Activated CD8-positive, alpha-beta T cell treated with anti-CD3 and anti-CD28 coated beads, Interleukin-2, amount 10 ng/mL, durations not matched to agents 7 days and 5 days (primary cell): ENCODE data around the gene IFI30. TPM values are rescaled to one million over a fixed set of nuclear protein-coding genes. Genes with fewer than 3 reads are reported as not detected.
"Not testable (repeated sequence)": the region's sequence is repeated elsewhere in the genome, so short reads cannot be mapped to it uniquely, and the experiment has no call there.

Experiments used
- ATAC-seq: fragments of 150-1000 bp; cut with Tn5 transposase; one replicate; pipeline ENCODE4 v1.10.0; 2021; ENCODE audit warnings: moderate library complexity
- CTCF ChIA-PET: fragments of 350-600 bp; sonication (Branson Sonifier 250); formaldehyde crosslinking; loops from one replicate; lab custom pipeline; 2021; ENCODE audit warnings: antibody characterized with exemption; lab: Charles Lee
- POLR2A ChIA-PET: fragments of 350-600 bp; sonication (Branson Sonifier 250); formaldehyde crosslinking; loops from one replicate; lab custom pipeline; 2021; ENCODE audit warnings: antibody characterized with exemption; lab: Charles Lee
- DNase-seq: peaks from one replicate; pipeline ENCODE4 v3.0.0-alpha.2; 2020
- H3K27ac Mint-ChIP-seq: one replicate; pipeline ENCODE4 v1.8.0; 2021; ENCODE audit warnings: mild to moderate bottlenecking, mixed read lengths
- H3K27me3 Mint-ChIP-seq: one replicate; pipeline ENCODE4 v1.8.0; 2021; ENCODE audit warnings: low read depth, mixed read lengths
- H3K36me3 Mint-ChIP-seq: one replicate; pipeline ENCODE4 v1.8.0; 2021; ENCODE audit warnings: low read depth, mixed read lengths
- H3K4me1 Mint-ChIP-seq: one replicate; pipeline ENCODE4 v1.8.0; 2021; ENCODE audit warnings: low read depth, mixed read lengths
- H3K4me3 Mint-ChIP-seq: one replicate; pipeline ENCODE4 v1.8.0; 2021; ENCODE audit warnings: mild to moderate bottlenecking, mixed read lengths
- H3K9me3 Mint-ChIP-seq: one replicate; pipeline ENCODE4 v1.8.0; 2022; ENCODE audit warnings: mixed read lengths; ENCODE audit not compliant: insufficient read depth
- total RNA-seq, 2 experiments: library from RNA; stranded (reverse); gene quantifications; one replicate each; pipeline ENCODE4 v1.2.3, GENCODE V29; 2021

The IFI30 gene
- total RNA-seq, 2 experiments from 2014 or later = 67.4 to 72.3 TPM

GRCh38 chr19:18152817-18153555 is 20.6 kb upstream of the IFI30 start, which contains the start of gene PIK3R2:
Gene PIK3R2, plus strand, starts transcription at chr19:18153163. Its CDS starts 2,717 bp downstream, at chr19:18155880.
- ChIA-PET CTCF (interaction anchor here (0.7 to 3.0 kb wide), 18 partner anchors 8 to 94 kb away, joined by 3 to 15 read pairs (median 5); partner anchors contain the start of genes MAST3, MPV17L2 and RAB3A), POLR2A (interaction anchor here (1.1 to 2.2 kb wide), 8 partner anchors 8 to 145 kb away, joined by 3 to 14 read pairs (median 8); partner anchors contain the start of genes ARRDC2, IL12RB1, JUND and MPV17L2)
- peak within 1 kb of the TSS; percentile 79 for H3K4me3 Mint-ChIP-seq
- no peaks in the 10 kb centered on the region for H3K27me3 Mint-ChIP-seq
- ATAC-seq (peak; percentile 94), DNase-seq (peak; percentile 100)
- no peaks in the 10 kb centered on the region for H3K9me3 Mint-ChIP-seq
- peaks cover 30% of the 10 kb centered on the region for H3K4me1 Mint-ChIP-seq
- peak within 1 kb of the TSS; percentile 98 for H3K27ac Mint-ChIP-seq
- peaks cover 17% of the 10 kb centered on the region for H3K36me3 Mint-ChIP-seq

GRCh38 chr19:18153556-18154134 is 20.0 kb upstream of the IFI30 start:
- Mint-ChIP-seq H3K27ac (peak overlapping the region; percentile 78), H3K27me3 (no peaks in the 10 kb centered on the region), H3K9me3 (no peaks in the 10 kb centered on the region), H3K4me1 (peaks cover 25% of the 10 kb centered on the region), H3K4me3 (peak overlapping the region; percentile 79), H3K36me3 (peaks cover 13% of the 10 kb centered on the region)
- ATAC-seq = no peak
- CTCF ChIA-PET = interaction anchor here (1.6 kb wide), 1 partner anchor 35 kb away, joined by 4 read pairs; no protein-coding TSS in a partner anchor
- DNase-seq = no peak
- POLR2A ChIA-PET = no interaction called here

DNA sequence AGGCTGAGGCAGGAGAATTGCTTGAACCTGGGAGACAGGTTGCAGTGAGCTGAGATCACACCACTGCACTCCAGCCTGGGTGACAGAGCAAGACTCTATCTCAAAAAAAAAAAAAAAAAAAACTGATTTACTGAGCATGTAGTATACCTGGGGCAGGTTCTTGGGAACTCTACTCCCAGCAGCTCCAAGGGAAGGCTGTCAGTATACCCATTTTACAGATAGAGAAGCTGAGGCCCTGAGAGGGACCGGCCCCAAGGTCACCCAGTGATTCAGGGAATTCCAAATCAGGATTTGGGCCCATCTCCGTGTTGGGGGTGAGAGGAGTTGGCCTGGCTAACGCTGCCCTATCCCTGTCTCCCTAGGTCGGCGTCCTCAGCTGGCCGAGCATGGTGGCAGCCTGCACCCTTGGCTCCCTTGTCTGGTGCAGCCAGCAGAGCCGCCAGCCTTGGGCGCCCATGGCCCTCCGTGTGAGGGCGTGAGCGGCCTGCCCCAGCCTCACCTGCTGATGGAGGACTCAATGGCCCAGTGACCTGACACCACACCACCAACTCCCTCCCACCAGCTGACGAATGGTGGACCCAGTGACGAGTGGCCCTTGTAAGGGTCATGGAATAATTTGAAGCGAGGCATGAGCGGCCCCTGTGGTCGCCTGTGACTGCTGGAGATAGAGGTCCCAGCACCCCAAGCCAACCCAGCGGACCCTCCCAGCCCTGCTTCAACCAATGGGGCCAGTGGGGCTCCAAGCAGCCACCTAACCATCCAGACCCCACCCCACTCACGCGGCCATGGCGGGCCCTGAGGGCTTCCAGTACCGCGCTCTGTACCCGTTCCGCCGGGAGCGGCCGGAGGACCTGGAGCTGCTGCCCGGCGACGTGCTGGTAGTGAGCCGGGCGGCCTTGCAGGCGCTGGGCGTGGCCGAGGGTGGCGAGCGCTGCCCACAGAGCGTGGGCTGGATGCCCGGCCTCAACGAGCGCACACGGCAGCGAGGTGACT is 18.2 kb upstream of the IFI30 start:
- Mint-ChIP-seq H3K36me3 (peaks cover 7% of the 10 kb centered on the region), H3K4me3 (no peak overlapping the region), H3K9me3 (no peaks in the 10 kb centered on the region), H3K27me3 (no peaks in the 10 kb centered on the region), H3K27ac (no peak overlapping the region), H3K4me1 (peaks cover 24% of the 10 kb centered on the region)
- POLR2A ChIA-PET = no interaction called here
- no peak for DNase-seq
- no peak for ATAC-seq
- CTCF ChIA-PET = interaction anchor here (0.9 to 1.6 kb wide), 2 partner anchors 13 to 36 kb away, joined by 3 to 4 read pairs; no protein-coding TSS in a partner anchor

- H3K27me3 Mint-ChIP-seq = no peaks in the 10 kb centered on the region
- CTCF ChIA-PET = interaction anchor here (0.9 kb wide), 1 partner anchor 12 kb away, joined by 3 read pairs; no protein-coding TSS in a partner anchor
- DNase-seq (no peak), ATAC-seq (no peak)
- H3K9me3 Mint-ChIP-seq = no peaks in the 10 kb centered on the region
- POLR2A ChIA-PET = interaction anchor here (0.6 to 0.7 kb wide), 2 partner anchors 39 to 68 kb away, joined by 3 read pairs; no protein-coding TSS in a partner anchor
- H3K4me1 Mint-ChIP-seq = peaks cover 27% of the 10 kb centered on the region
- H3K36me3 Mint-ChIP-seq = peaks cover 4% of the 10 kb centered on the region
- H3K4me3 Mint-ChIP-seq = no peak overlapping the region
- no peak overlapping the region for H3K27ac Mint-ChIP-seq
These were observed 17.3 kb upstream of the IFI30 start for GRCh38 chr19:18156268-18156667.

- no peaks in the 10 kb centered on the region for H3K9me3 Mint-ChIP-seq
- no peak overlapping the region for H3K4me3 Mint-ChIP-seq
- peaks cover 4% of the 10 kb centered on the region for H3K36me3 Mint-ChIP-seq
- peaks cover 23% of the 10 kb centered on the region for H3K4me1 Mint-ChIP-seq
- no peak for DNase-seq
- ChIA-PET POLR2A (no interaction called here), CTCF (interaction anchor here (0.9 to 1.6 kb wide), 2 partner anchors 11 kb away, joined by 3 to 6 read pairs; no protein-coding TSS in a partner anchor)
- H3K27me3 Mint-ChIP-seq = no peaks in the 10 kb centered on the region
- H3K27ac Mint-ChIP-seq = no peak overlapping the region
- ATAC-seq = no peak
These were observed 16.7 kb upstream of the IFI30 start for GRCh38 chr19:18156841-18157464.

DNA sequence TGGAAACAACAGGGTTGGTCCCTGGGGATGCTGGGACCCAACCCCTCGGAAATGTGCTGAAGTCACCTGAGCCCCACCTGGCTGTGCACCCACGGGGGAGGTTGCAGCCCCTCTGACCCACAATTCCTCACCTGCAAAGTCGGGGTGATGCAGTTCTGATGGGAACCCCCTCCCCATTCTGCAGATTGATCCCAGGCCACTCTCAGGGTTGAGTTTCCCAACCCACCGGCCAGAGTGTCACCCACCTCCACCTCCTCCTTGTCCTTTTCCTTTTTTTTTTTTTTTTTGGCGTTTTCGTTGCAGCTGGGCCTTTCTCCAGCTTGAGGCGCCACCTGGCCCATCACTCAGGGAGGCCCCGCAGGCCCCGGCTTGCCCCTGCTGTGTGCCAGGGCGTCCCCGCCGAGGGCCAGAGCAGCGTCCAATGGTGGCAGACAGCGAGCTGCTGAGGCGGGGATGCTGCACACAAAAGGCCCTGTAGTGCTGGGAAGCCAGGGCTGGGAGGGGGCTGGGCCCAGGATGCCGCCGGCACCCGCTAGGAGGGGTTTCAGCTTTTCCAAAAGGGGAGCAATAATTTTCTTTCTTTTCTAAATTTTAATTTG is 16.0 kb upstream of the IFI30 start:
- no peak overlapping the region for H3K4me3 Mint-ChIP-seq
- H3K27me3 Mint-ChIP-seq = no peaks in the 10 kb centered on the region
- DNase-seq (no peak), ATAC-seq (no peak)
- H3K9me3 Mint-ChIP-seq = no peaks in the 10 kb centered on the region
- H3K27ac Mint-ChIP-seq = no peak overlapping the region
- POLR2A ChIA-PET = no interaction called here
- peaks cover 2% of the 10 kb centered on the region for H3K36me3 Mint-ChIP-seq
- H3K4me1 Mint-ChIP-seq = peaks cover 20% of the 10 kb centered on the region
- CTCF ChIA-PET = interaction anchor here (1.6 kb wide), 1 partner anchor 10 kb away, joined by 6 read pairs; no protein-coding TSS in a partner anchor

GRCh38 chr19:18158467-18158866 is 15.1 kb upstream of the IFI30 start:
- POLR2A ChIA-PET = no interaction called here
- peaks cover 20% of the 10 kb centered on the region for H3K4me1 Mint-ChIP-seq
- H3K4me3 Mint-ChIP-seq = no peak overlapping the region
- ATAC-seq = no peak
- H3K27ac Mint-ChIP-seq = no peak overlapping the region
- no peaks in the 10 kb centered on the region for H3K27me3 Mint-ChIP-seq
- H3K9me3 Mint-ChIP-seq = no peaks in the 10 kb centered on the region
- H3K36me3 Mint-ChIP-seq = peaks cover 2% of the 10 kb centered on the region
- CTCF ChIA-PET = interaction anchor here (0.7 to 1.6 kb wide), 2 partner anchors 9 to 114 kb away, joined by 3 to 6 read pairs; no protein-coding TSS in a partner anchor
- no peak for DNase-seq

DNA sequence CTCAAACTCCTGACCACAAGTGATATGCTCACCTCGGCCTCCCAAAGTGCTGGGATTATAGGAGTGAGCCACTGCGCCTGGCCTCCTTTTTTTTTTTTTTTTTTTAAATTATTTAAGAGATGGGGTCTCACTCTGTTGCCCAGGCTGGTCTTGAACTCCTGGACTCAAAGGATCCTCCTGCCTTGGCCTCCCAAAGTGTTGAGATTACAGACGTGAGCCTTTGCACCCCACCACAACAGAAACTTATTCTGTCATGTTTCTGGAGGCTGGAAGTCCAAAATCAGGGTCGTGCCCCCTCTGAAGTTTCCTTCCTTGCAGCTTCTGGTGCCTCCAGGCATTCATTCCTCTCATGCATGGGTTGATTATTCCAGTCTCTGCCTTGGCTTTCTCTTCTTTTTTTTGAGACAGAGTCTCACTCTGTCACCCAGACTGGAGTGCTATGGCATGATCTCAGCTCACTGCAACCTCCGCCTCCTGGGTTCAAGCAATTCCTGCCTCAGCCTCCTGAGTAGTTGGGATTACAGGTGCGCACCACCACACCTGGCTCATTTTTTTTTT is 14.5 kb upstream of the IFI30 start:
- H3K9me3 Mint-ChIP-seq, H3K27ac Mint-ChIP-seq, DNase-seq, ATAC-seq, H3K4me3 Mint-ChIP-seq, H3K36me3 Mint-ChIP-seq, H3K27me3 Mint-ChIP-seq, POLR2A ChIA-PET: not testable (repeated sequence)
- peaks cover 16% of the 10 kb centered on the region for H3K4me1 Mint-ChIP-seq
- CTCF ChIA-PET = interaction anchor here (1.0 kb wide), 1 partner anchor 46 kb away, joined by 3 read pairs; no protein-coding TSS in a partner anchor

DNA sequence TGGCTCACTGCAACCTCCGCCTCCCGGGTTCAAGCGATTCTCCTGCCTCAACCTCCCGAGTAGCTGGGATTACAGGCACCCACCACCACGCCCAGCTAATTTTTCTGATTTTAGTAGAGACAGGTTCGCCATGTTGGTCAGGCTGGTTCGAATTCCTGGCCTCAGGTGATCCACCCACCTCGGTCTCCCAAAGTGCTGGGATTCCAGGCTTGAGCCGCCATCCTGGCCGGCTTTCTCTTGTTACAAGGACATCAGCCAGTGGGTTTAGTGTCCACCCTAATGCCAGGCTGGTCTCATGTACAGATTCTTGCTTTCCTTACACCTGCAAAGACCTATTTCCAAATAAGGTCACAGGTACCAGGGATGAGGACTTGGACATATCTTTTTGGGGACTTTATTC is 13.8 kb upstream of the IFI30 start:
- peaks cover 2% of the 10 kb centered on the region for H3K36me3 Mint-ChIP-seq
- H3K27ac Mint-ChIP-seq = no peak overlapping the region
- H3K4me3 Mint-ChIP-seq = no peak overlapping the region

GRCh38 chr19:18160493-18160970 is 13.1 kb upstream of the IFI30 start:
- CTCF ChIA-PET = interaction anchor here (0.7 to 2.2 kb wide), 13 partner anchors 8 to 223 kb away, joined by 3 to 7 read pairs (median 3); partner anchors contain the start of gene PIK3R2
- Mint-ChIP-seq H3K36me3 (peaks cover 2% of the 10 kb centered on the region), H3K27ac (peak overlapping the region; percentile 70), H3K4me3 (peak overlapping the region; percentile 63), H3K4me1 (peaks cover 11% of the 10 kb centered on the region), H3K27me3 (no peaks in the 10 kb centered on the region), H3K9me3 (no peaks in the 10 kb centered on the region)
- POLR2A ChIA-PET = interaction anchor here (0.9 to 1.7 kb wide), 2 partner anchors 9 to 70 kb away, joined by 3 to 8 read pairs; partner anchors contain the start of gene PIK3R2
- ATAC-seq (no peak), DNase-seq (no peak)

More for the DNA sequence above, 13.8 kb upstream of the IFI30 start:
- H3K4me1 Mint-ChIP-seq = peaks cover 11% of the 10 kb centered on the region
- DNase-seq (no peak), ATAC-seq (no peak)
- no peaks in the 10 kb centered on the region for H3K9me3 Mint-ChIP-seq
- no peaks in the 10 kb centered on the region for H3K27me3 Mint-ChIP-seq
- CTCF ChIA-PET = interaction anchor here (0.7 to 2.2 kb wide), 10 partner anchors 11 to 115 kb away, joined by 3 to 6 read pairs (median 4); no protein-coding TSS in a partner anchor
- POLR2A ChIA-PET = interaction anchor here (1.7 kb wide), 1 partner anchor 8 kb away, joined by 8 read pairs; the partner anchor contains the start of gene PIK3R2
